ENCODE results near the gene PPP1R8.

- TF ChIP-seq CTCF (conservative IDR thresholded peaks at IDR 0.05) (no peak), EZH2 (IDR thresholded peaks at IDR 0.05; ENCODE audit: low read depth) (no peak)
These were observed 33.8 kb downstream of the PPP1R8 start for GRCh38 chr1:27864264-27864895.
